Pancreas (tissue), 10 donors: ENCODE measurements around the gene GPRC6A. TPM values are rescaled to one million over a fixed set of nuclear protein-coding genes. Genes with fewer than 3 reads are reported as not detected.

ENCODE experiments used
- ATAC-seq, 4 donors: fragments of 200-7000 bp; cut with Tn5 transposase; one replicate each; pipeline versions ENCODE4 v1.8.0 to v1.9.1; 2020; ENCODE audit warnings: mild to moderate bottlenecking in 4 of 4, moderate library complexity in 4 of 4
- DNase-seq, 6 donors: peaks; one replicate each; pipeline ENCODE4 v3.0.0-alpha.2; 2020
- FAIRE-seq: peaks from 2 replicates; lab custom pipeline; 2012; peaks lifted over from hg19 to GRCh38; lab: Jason Lieb, UNC
- H3K27ac ChIP-seq, 4 donors: fragments of 200-600 bp; sonication (generic); 1 replicate in 3 of 4; 2 replicates in 1 of 4; pipeline versions ENCODE4 v1.5.0 to v1.8.0; 2020
- H3K27me3 ChIP-seq, 4 donors: fragments of 200-600 bp; one replicate each; pipeline ENCODE4 v1.8.0; 2021
- H3K36me3 ChIP-seq, 3 donors: fragments of 200-600 bp; sonication (generic) in 1 of 3; one replicate each; pipeline versions ENCODE4 v1.5.0 to v1.8.0; 2020 to 2021
- H3K4me1 ChIP-seq, 3 donors: fragments of 200-600 bp; one replicate each; pipeline ENCODE4 v1.8.0; 2021
- H3K4me3 ChIP-seq, 4 donors: fragments of 200-600 bp; sonication (generic) in 2 of 4; one replicate each; pipeline versions ENCODE4 v1.5.0 to v1.8.0; 2020 to 2021
- H3K9me3 ChIP-seq, 4 donors: fragments of 200-600 bp; one replicate each; pipeline ENCODE4 v1.8.0; 2021
- WGBS, 2 donors: extraction: QIAGEN DNeasy Blood & Tissue Kit; methylation state at CpG; one replicate each; pipeline ENCODE4 v1.1.7; 2013; 5-methylcytosine and 5-hydroxymethylcytosine counted together
- intact Hi-C, 3 donors: fragments of 100-400 bp; cut with DNase I; formaldehyde crosslinking; loops; one replicate each; pipeline versions ENCODE4 v1.11.1 to v1.14.2; 2022
- polyA plus RNA-seq, 2 donors: library from polyadenylated mRNA; stranded (reverse); fragments of 200-250 nt; gene quantifications; one replicate each; pipeline ENCODE4 v1.2.3, GENCODE V29; 2013
- total RNA-seq, 6 donors: library from RNA; stranded (reverse); fragmentation: NEBNext Ultra II Directional in 4 of 6; extraction: Animal tissue kit (Norgen Biotek cat#: 25700) in 4 of 6; gene quantifications; one replicate each; pipeline versions ENCODE4 v1.2.1 to v1.2.4, GENCODE V29; 2021 to 2023
- TF ChIP-seq, protein P1 (sequence below), 4 donors: fragments of 200-600 bp; sonication (generic) in 3 of 4; IDR thresholded peaks; one replicate each; pipeline versions ENCODE4 v1.5.0 to v1.8.0; 2021; ENCODE audit warnings: antibody characterized with exemption in 4 of 4
- donor health status: healthy with polysubstance abuse.
- donor health status: DM: no; HTN: no; CAD: no; lungs with moderate emphysema.
- donor health status: DM: no; HTN: no; CAD: no.
- donor health status: control.
- donor health status: control.
- donor health status: Bipolar disorder and iron deficiency.
- donor health status: DM: yes; HTN: yes; CAD: no.
- donor health status: DM: no; HTN: no; CAD: no.
- donor health status: DM: no; HTN: no; CAD: no.
- donor health status: DM: yes; HTN: yes; CAD: no.

The GPRC6A gene
- total and polyA plus RNA-seq, 8 donors = not detected

DNA sequence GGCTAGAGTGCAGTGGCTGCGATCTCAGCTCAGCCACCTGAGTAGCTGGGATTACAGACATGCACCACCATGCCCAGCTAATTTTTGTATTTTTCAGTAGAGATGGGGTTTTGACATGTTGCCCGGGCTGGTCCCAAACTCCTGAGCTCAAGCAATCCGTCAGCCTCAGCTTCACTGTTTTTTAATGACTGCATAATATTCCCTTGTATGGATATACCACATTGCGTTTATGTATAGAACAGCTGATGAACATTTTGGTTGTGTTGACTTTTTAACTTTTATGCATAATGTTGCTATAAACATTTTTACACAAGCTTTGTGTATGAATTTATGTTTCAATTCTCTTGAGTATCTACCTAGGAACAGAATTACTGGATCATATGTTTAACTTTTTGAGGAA lies 43.9 kb upstream of the GPRC6A start:
- ATAC-seq (no peak), DNase-seq (no peak), FAIRE-seq (no peak)
- intact Hi-C loops = loop anchor here in 1 of 3 donors (10.0 kb wide), 1 partner anchor 92 kb away; no protein-coding TSS in a partner anchor
- Histone ChIP-seq H3K4me3 (no peak overlapping the region), H3K4me1 (peaks cover 0 to 6% (median 0%) of the 10 kb centered on the region in 3 donors), H3K27me3 (peaks cover 0 to 1% (median under 1%) of the 10 kb centered on the region in 4 donors), H3K27ac (no peak overlapping the region), H3K9me3 (no peaks in the 10 kb centered on the region), H3K36me3 (no peaks in the 10 kb centered on the region)
- TF ChIP-seq, protein P1, sequence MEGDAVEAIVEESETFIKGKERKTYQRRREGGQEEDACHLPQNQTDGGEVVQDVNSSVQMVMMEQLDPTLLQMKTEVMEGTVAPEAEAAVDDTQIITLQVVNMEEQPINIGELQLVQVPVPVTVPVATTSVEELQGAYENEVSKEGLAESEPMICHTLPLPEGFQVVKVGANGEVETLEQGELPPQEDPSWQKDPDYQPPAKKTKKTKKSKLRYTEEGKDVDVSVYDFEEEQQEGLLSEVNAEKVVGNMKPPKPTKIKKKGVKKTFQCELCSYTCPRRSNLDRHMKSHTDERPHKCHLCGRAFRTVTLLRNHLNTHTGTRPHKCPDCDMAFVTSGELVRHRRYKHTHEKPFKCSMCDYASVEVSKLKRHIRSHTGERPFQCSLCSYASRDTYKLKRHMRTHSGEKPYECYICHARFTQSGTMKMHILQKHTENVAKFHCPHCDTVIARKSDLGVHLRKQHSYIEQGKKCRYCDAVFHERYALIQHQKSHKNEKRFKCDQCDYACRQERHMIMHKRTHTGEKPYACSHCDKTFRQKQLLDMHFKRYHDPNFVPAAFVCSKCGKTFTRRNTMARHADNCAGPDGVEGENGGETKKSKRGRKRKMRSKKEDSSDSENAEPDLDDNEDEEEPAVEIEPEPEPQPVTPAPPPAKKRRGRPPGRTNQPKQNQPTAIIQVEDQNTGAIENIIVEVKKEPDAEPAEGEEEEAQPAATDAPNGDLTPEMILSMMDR (IDR thresholded peaks at IDR 0.05) = no peak
- WGBS, 2 donors = 81 to 89% methylated on average over 4 of the region's 4 CpGs

DNA sequence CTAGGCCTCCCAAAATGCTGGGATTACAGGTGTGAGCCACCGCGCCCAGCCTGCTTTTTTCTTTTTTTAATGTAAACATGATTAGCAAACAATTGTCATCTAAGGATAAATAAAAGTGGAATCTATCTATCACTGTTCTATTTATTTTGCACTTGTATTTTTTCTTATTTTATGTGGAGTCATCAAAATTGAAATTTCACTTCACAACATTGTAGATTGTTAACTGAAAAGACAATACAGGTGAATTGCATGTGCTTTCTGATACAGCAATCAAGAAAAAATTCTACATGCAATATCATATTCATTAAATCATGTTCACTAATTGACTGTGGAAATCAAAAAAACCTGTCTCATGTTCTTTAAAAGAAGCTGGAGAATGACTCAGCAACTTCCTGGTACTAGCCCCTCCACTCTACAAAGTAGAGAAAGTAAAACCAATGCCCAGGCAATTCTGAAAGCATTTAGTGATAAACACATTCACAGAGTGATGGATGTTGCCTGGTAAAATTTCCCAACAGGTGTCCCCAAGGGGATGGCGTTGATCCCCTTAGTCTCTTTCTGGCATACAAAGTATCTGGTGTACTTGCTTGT lies 37.5 kb upstream of the GPRC6A start:
- no peak overlapping the region for H3K27ac ChIP-seq
- no peak for DNase-seq

DNA sequence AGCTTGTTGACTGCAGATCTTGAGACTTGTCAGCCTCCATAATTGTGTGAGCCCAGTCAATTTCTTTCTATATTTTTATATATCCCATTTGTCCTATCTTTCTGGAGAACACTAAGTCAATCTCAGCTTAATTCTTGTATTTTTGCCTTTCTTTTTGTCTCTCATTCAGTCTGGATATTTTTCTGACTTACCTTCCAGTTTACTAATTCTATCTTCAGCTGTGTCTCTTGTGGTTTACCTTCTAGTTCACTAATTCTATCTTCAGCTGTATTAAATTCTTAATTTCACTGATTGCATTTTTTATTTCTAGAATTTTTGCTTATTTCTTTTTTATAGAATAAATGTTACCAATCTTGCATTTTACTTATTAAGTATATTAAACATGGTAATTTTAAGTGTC lies 30.4 kb upstream of the GPRC6A start:
- Histone ChIP-seq H3K9me3 (no peaks in the 10 kb centered on the region), H3K36me3 (no peaks in the 10 kb centered on the region), H3K4me3 (no peak overlapping the region), H3K27me3 (no peaks in the 10 kb centered on the region), H3K27ac (no peak overlapping the region), H3K4me1 (no peaks in the 10 kb centered on the region)
- no peak for FAIRE-seq
- no peak for ATAC-seq
- intact Hi-C loops = no loop called here
- TF ChIP-seq, protein P1 (IDR thresholded peaks at IDR 0.05) = no peak
- no peak for DNase-seq

More for the DNA sequence above, 37.5 kb upstream of the GPRC6A start:
- intact Hi-C loops = no loop called here
- TF ChIP-seq, protein P1 (IDR thresholded peaks at IDR 0.05) = no peak
- 80 to 94% methylated on average over 3 of the region's 3 CpGs for WGBS, 2 donors
- no peaks in the 10 kb centered on the region for H3K36me3 ChIP-seq
- H3K4me1 ChIP-seq = no peaks in the 10 kb centered on the region
- no peak overlapping the region for H3K4me3 ChIP-seq
- H3K27me3 ChIP-seq = no peaks in the 10 kb centered on the region
- no peak for FAIRE-seq
- ATAC-seq = peak in 1 of 4 donors; percentile 12
- no peaks in the 10 kb centered on the region for H3K9me3 ChIP-seq

DNA sequence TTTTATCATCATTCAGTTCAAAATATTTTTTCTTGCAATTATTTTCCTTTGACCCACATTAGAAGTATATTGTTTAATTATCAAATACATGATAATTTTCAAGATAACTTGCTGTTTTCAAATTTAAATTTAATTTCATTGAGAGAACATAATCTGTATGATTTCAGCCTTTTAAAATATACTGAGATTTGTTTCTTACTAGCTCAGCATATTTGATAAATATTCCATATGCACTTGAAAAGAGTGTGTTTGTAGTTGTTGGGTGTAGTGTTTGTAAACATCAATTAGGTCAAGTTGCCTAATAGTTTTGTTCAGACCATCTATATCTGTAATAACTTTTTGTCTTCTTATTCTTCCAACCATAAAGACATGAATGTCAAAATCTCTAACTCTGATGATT lies 29.2 kb upstream of the GPRC6A start:
- no peak for ATAC-seq
- TF ChIP-seq, protein P1 (IDR thresholded peaks at IDR 0.05) = no peak
- Histone ChIP-seq H3K27ac (no peak overlapping the region), H3K9me3 (no peaks in the 10 kb centered on the region), H3K36me3 (no peaks in the 10 kb centered on the region), H3K4me3 (no peak overlapping the region), H3K27me3 (no peaks in the 10 kb centered on the region), H3K4me1 (no peaks in the 10 kb centered on the region)
- intact Hi-C loops = no loop called here
- DNase-seq = no peak
- no peak for FAIRE-seq

DNA sequence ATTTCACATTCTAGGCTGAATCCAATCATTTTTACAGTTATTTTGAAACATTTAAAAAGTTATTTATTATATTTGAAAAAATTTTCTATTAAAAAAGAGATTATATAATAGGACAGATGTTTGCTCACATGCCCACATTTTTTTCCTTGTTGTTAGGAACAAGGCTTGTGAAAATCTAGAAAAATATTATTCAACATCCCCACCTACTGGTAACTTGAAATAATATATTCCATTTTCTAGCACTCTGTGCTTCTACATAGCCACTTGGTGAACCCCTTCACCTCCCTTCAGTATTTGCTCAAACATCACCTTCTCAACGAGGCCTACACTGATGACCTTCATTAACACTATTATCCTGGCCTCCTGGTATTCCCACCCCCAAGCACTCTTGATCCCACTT lies 18.3 kb upstream of the GPRC6A start:
- Histone ChIP-seq H3K27ac (no peak overlapping the region), H3K4me1 (no peaks in the 10 kb centered on the region), H3K4me3 (no peak overlapping the region), H3K9me3 (no peaks in the 10 kb centered on the region), H3K36me3 (no peaks in the 10 kb centered on the region), H3K27me3 (no peaks in the 10 kb centered on the region)
- peak; percentile 66 for FAIRE-seq
- no peak for DNase-seq
- TF ChIP-seq, protein P1 (IDR thresholded peaks at IDR 0.05) = no peak
- WGBS, 2 donors = 3 to 4% methylated on average over 1 of the region's 1 CpG
- intact Hi-C loops = no loop called here
- ATAC-seq = peak in 3 of 4 donors; percentile 67 to 80 (median 75)
